Measurements from ENCODE around the gene FAM135A.

FAM135A gene

GRCh38 chr6:70394518-70395300 lies 18.6 kb upstream of the FAM135A start:
- no peaks in the 10 kb centered on the region for H3K27me3 ChIP-seq (ENCODE audit: insufficient read depth, low read length)
- no peaks in the 10 kb centered on the region for H3K79me2 ChIP-seq (ENCODE audit: insufficient read depth, low read length)
- H3K9me2 ChIP-seq (ENCODE audit: low read depth, low read length), result no peaks in the 10 kb centered on the region
- H3K9me3 ChIP-seq (ENCODE audit: low read length), result no peaks in the 10 kb centered on the region
- H3K27ac ChIP-seq (ENCODE audit: low read depth, low read length, poor library complexity, severe bottlenecking), result no peak overlapping the region
- no peaks in the 10 kb centered on the region for H3F3A ChIP-seq (ENCODE audit: insufficient read depth, low read length)
- no peak overlapping the region for H3K4me3 ChIP-seq (ENCODE audit: low read depth, low read length, poor library complexity, severe bottlenecking)
- no peaks in the 10 kb centered on the region for H3K36me3 ChIP-seq (ENCODE audit: insufficient read depth, low read length)
- TF ChIP-seq CTCF (IDR thresholded peaks at IDR 0.05; ENCODE audit: low read length), result no peak
- TF ChIP-seq EZH2 (IDR thresholded peaks at IDR 0.05; ENCODE audit: borderline replicate concordance, low read length), result no peak
- H3K4me2 ChIP-seq (ENCODE audit: low read length), result no peak overlapping the region
- peaks cover 39% of the 10 kb centered on the region for H3K4me1 ChIP-seq (ENCODE audit: insufficient read depth, low read length, severe bottlenecking)
- no peak overlapping the region for H3K9ac ChIP-seq (ENCODE audit: low read length)
- no peaks in the 10 kb centered on the region for H4K20me1 ChIP-seq (ENCODE audit: insufficient read depth, low read length)
- H2AFZ ChIP-seq (ENCODE audit: low read length), result no peak overlapping the region

- Histone ChIP-seq H3K27me3 (ENCODE audit: insufficient read depth, low read length) (no peaks in the 10 kb centered on the region), H3K4me1 (ENCODE audit: insufficient read depth, low read length, severe bottlenecking) (peaks cover 39% of the 10 kb centered on the region), H3K27ac (ENCODE audit: low read depth, low read length, poor library complexity, severe bottlenecking) (no peak overlapping the region), H4K20me1 (ENCODE audit: insufficient read depth, low read length) (no peaks in the 10 kb centered on the region), H3K9ac (ENCODE audit: low read length) (no peak overlapping the region), H3K79me2 (ENCODE audit: insufficient read depth, low read length) (no peaks in the 10 kb centered on the region), H3K9me3 (ENCODE audit: low read length) (no peaks in the 10 kb centered on the region), H3K36me3 (ENCODE audit: insufficient read depth, low read length) (no peaks in the 10 kb centered on the region), H2AFZ (ENCODE audit: low read length) (no peak overlapping the region), H3K4me3 (ENCODE audit: low read depth, low read length, poor library complexity, severe bottlenecking) (no peak overlapping the region), H3K4me2 (ENCODE audit: low read length) (no peak overlapping the region), H3F3A (ENCODE audit: insufficient read depth, low read length) (no peaks in the 10 kb centered on the region), H3K9me2 (ENCODE audit: low read depth, low read length) (no peaks in the 10 kb centered on the region)
- TF ChIP-seq CTCF (IDR thresholded peaks at IDR 0.05; ENCODE audit: low read length) (no peak), EZH2 (IDR thresholded peaks at IDR 0.05; ENCODE audit: borderline replicate concordance, low read length) (no peak)
Observed at GRCh38 chr6:70395301-70395672, 18.0 kb upstream of the FAM135A start.

- no peak overlapping the region for H3K9ac ChIP-seq (ENCODE audit: low read length)
Observed at GRCh38 chr6:70396163-70396562, 17.1 kb upstream of the FAM135A start.

More at GRCh38 chr6:70396163-70396562, 17.1 kb upstream of the FAM135A start:
- Histone ChIP-seq H3K36me3 (ENCODE audit: insufficient read depth, low read length) (no peaks in the 10 kb centered on the region), H3K4me2 (ENCODE audit: low read length) (peak overlapping the region; percentile 11; the same call in 1 of the 2 replicates), H3K4me1 (ENCODE audit: insufficient read depth, low read length, severe bottlenecking) (peaks cover 39% of the 10 kb centered on the region), H3F3A (ENCODE audit: insufficient read depth, low read length) (no peaks in the 10 kb centered on the region), H4K20me1 (ENCODE audit: insufficient read depth, low read length) (no peaks in the 10 kb centered on the region), H3K27ac (ENCODE audit: low read depth, low read length, poor library complexity, severe bottlenecking) (peak overlapping the region; percentile 82), H2AFZ (ENCODE audit: low read length) (peak overlapping the region; percentile 89; the same call in 1 of the 2 replicates), H3K79me2 (ENCODE audit: insufficient read depth, low read length) (no peaks in the 10 kb centered on the region), H3K9me2 (ENCODE audit: low read depth, low read length) (no peaks in the 10 kb centered on the region), H3K4me3 (ENCODE audit: low read depth, low read length, poor library complexity, severe bottlenecking) (no peak overlapping the region), H3K9me3 (ENCODE audit: low read length) (no peaks in the 10 kb centered on the region), H3K27me3 (ENCODE audit: insufficient read depth, low read length) (no peaks in the 10 kb centered on the region)
- TF ChIP-seq EZH2 (IDR thresholded peaks at IDR 0.05; ENCODE audit: borderline replicate concordance, low read length) (no peak), CTCF (IDR thresholded peaks at IDR 0.05; ENCODE audit: low read length) (no peak)

Measured in OCI-LY1 (cell line).